RPMI8226 (cell line): Measurements from ENCODE around the gene TASOR.
"Not testable (repeated sequence)": the region's sequence is repeated elsewhere in the genome, so short reads cannot be mapped to it uniquely, and the experiment has no call there.

Experiments used
- DNase-seq: peaks from one replicate; pipeline ENCODE4 v3.0.0-alpha.2; 2015

Gene TASOR

GRCh38 chr3:56683122-56683817, at the start of gene TASOR:
TSS of gene TASOR (minus strand) at chr3:56683265. CDS start at chr3:56683006, 259 bp downstream.
- peak; percentile 93 for DNase-seq

- no peak for DNase-seq
Measured at GRCh38 chr3:56732109-56732508, 49.0 kb upstream of the TASOR start.

GRCh38 chr3:56725175-56725574, 42.1 kb upstream of the TASOR start:
- DNase-seq: no peak

- no peak for DNase-seq
Measured at GRCh38 chr3:56724676-56725075, 41.6 kb upstream of the TASOR start.

GRCh38 chr3:56720849-56721248, 37.8 kb upstream of the TASOR start:
- DNase-seq: no peak

- not testable (repeated sequence) for DNase-seq
Measured at GRCh38 chr3:56718809-56719208, 35.7 kb upstream of the TASOR start.

- no peak for DNase-seq
Measured at GRCh38 chr3:56711344-56711743, 28.3 kb upstream of the TASOR start.

- DNase-seq: not testable (repeated sequence)
Measured at GRCh38 chr3:56707412-56707811, 24.3 kb upstream of the TASOR start.

- no peak for DNase-seq
Measured at GRCh38 chr3:56706629-56707028, 23.6 kb upstream of the TASOR start.

GRCh38 chr3:56704706-56705105, 21.6 kb upstream of the TASOR start:
- no peak for DNase-seq

GRCh38 chr3:56702490-56703315, 19.6 kb upstream of the TASOR start:
- peak; percentile 74 for DNase-seq

GRCh38 chr3:56700151-56700550, 17.1 kb upstream of the TASOR start:
- no peak for DNase-seq

GRCh38 chr3:56694867-56695683, 12.0 kb upstream of the TASOR start:
- DNase-seq: peak; percentile 78

- DNase-seq: no peak
Measured at GRCh38 chr3:56693750-56694149, 10.7 kb upstream of the TASOR start.

- peak; percentile 42 for DNase-seq
Measured at GRCh38 chr3:56692520-56693433, 9.7 kb upstream of the TASOR start.

GRCh38 chr3:56692001-56692365, 8.9 kb upstream of the TASOR start:
- not testable (repeated sequence) for DNase-seq

GRCh38 chr3:56691165-56692000, 8.3 kb upstream of the TASOR start:
- DNase-seq: no peak

- no peak for DNase-seq
Measured at GRCh38 chr3:56689303-56689702, 6.2 kb upstream of the TASOR start.

- no peak for DNase-seq
Measured at GRCh38 chr3:56688191-56688590, 5.1 kb upstream of the TASOR start.

- DNase-seq: no peak
Measured at GRCh38 chr3:56684029-56684428, 964 bp upstream of the TASOR start.

- DNase-seq: peak; percentile 85
Measured at GRCh38 chr3:56682462-56683121, 473 bp downstream of the TASOR start.
